ENCODE results near the gene BRD3. TPM values are rescaled to one million over a fixed set of nuclear protein-coding genes. Genes with fewer than 3 reads are reported as not detected.

BRD3 gene
- total RNA-seq, 1 experiment from 2014 or later, result 57.5 TPM

GRCh38 chr9:134056483-134057306, 11.1 kb downstream of the BRD3 start:
- no peaks in the 10 kb centered on the region for H3K27me3 ChIP-seq (replicated peaks; ENCODE audit: control insufficient read depth, insufficient read depth, low read length)
- ChIA-PET CTCF (no interaction called here), POLR2A (no interaction called here)
- BruUV-seq (replicated peaks), result no TSS peak
- H3K4me3 ChIP-seq (ENCODE audit: low read depth, low read length), result no peak overlapping the region
- H3K27me3 Mint-ChIP-seq (ENCODE audit: insufficient read depth, unreplicated experiment), result no peaks in the 10 kb centered on the region
- no peak overlapping the region for H3K4me3 Mint-ChIP-seq (ENCODE audit: unreplicated experiment)
- no peaks in the 10 kb centered on the region for H3K4me1 ChIP-seq
- no peaks in the 10 kb centered on the region for H3K9me3 ChIP-seq
- peaks cover 28% of the 10 kb centered on the region for H3K36me3 Mint-ChIP-seq (ENCODE audit: insufficient read depth, unreplicated experiment)
- no peak for TF ChIP-seq CTCF (IDR thresholded peaks at IDR 0.05; ENCODE audit: insufficient read depth in 1 of 2, low read depth in 1 of 2, low read length in 1 of 2, severe bottlenecking in 1 of 2, unreplicated experiment in 1 of 2)
- H3K4me1 Mint-ChIP-seq (ENCODE audit: low read depth, unreplicated experiment), result no peaks in the 10 kb centered on the region
- intact Hi-C loops (cut with micrococcal nuclease; ENCODE audit: unreplicated experiment), result no loop called here
- H3K9me3 Mint-ChIP-seq (ENCODE audit: unreplicated experiment), result no peaks in the 10 kb centered on the region
- no peak overlapping the region for H3K27ac Mint-ChIP-seq (ENCODE audit: unreplicated experiment)
- no peak for DNase-seq
- H3K36me3 ChIP-seq (ENCODE audit: control insufficient read depth, insufficient read depth, low read length), result peaks cover 1% of the 10 kb centered on the region; the same call in 1 of the 2 replicates

GRCh38 chr9:134055981-134056461, 11.8 kb downstream of the BRD3 start:
- Histone ChIP-seq H3K9me3 (no peaks in the 10 kb centered on the region), H3K4me3 (ENCODE audit: low read depth, low read length) (no peak overlapping the region), H3K27me3 (replicated peaks; ENCODE audit: control insufficient read depth, insufficient read depth, low read length) (no peaks in the 10 kb centered on the region), H3K4me1 (no peaks in the 10 kb centered on the region), H3K36me3 (ENCODE audit: control insufficient read depth, insufficient read depth, low read length) (peaks cover 3% of the 10 kb centered on the region)
- Mint-ChIP-seq H3K36me3 (ENCODE audit: insufficient read depth, unreplicated experiment) (peaks cover 35% of the 10 kb centered on the region), H3K27ac (ENCODE audit: unreplicated experiment) (no peak overlapping the region), H3K27me3 (ENCODE audit: insufficient read depth, unreplicated experiment) (no peaks in the 10 kb centered on the region), H3K4me1 (ENCODE audit: low read depth, unreplicated experiment) (no peaks in the 10 kb centered on the region), H3K9me3 (ENCODE audit: unreplicated experiment) (no peaks in the 10 kb centered on the region), H3K4me3 (ENCODE audit: unreplicated experiment) (no peak overlapping the region)
- ChIA-PET CTCF (no interaction called here), POLR2A (no interaction called here)
- BruUV-seq (replicated peaks), result no TSS peak
- intact Hi-C loops (cut with micrococcal nuclease; ENCODE audit: unreplicated experiment), result no loop called here
- TF ChIP-seq CTCF (IDR thresholded peaks at IDR 0.05; ENCODE audit: insufficient read depth in 1 of 2, low read depth in 1 of 2, low read length in 1 of 2, severe bottlenecking in 1 of 2, unreplicated experiment in 1 of 2), result no peak
- DNase-seq, result no peak

GRCh38 chr9:134054891-134055811, 12.7 kb downstream of the BRD3 start:
- DNase-seq, result no peak
- Histone ChIP-seq H3K9me3 (no peaks in the 10 kb centered on the region), H3K27me3 (replicated peaks; ENCODE audit: control insufficient read depth, insufficient read depth, low read length) (no peaks in the 10 kb centered on the region), H3K36me3 (ENCODE audit: control insufficient read depth, insufficient read depth, low read length) (peaks cover 3% of the 10 kb centered on the region), H3K4me1 (no peaks in the 10 kb centered on the region), H3K4me3 (ENCODE audit: low read depth, low read length) (no peak overlapping the region)
- CTCF ChIA-PET, result no interaction called here
- intact Hi-C loops (cut with micrococcal nuclease; ENCODE audit: unreplicated experiment), result no loop called here
- peaks cover 43% of the 10 kb centered on the region for H3K36me3 Mint-ChIP-seq (ENCODE audit: insufficient read depth, unreplicated experiment)
- no peaks in the 10 kb centered on the region for H3K4me1 Mint-ChIP-seq (ENCODE audit: low read depth, unreplicated experiment)
- no peak overlapping the region for H3K4me3 Mint-ChIP-seq (ENCODE audit: unreplicated experiment)
- H3K9me3 Mint-ChIP-seq (ENCODE audit: unreplicated experiment), result no peaks in the 10 kb centered on the region
- no peak for TF ChIP-seq CTCF (IDR thresholded peaks at IDR 0.05; ENCODE audit: insufficient read depth in 1 of 2, low read depth in 1 of 2, low read length in 1 of 2, severe bottlenecking in 1 of 2, unreplicated experiment in 1 of 2)
- H3K27ac Mint-ChIP-seq (ENCODE audit: unreplicated experiment), result no peak overlapping the region
- POLR2A ChIA-PET, result no interaction called here
- no peaks in the 10 kb centered on the region for H3K27me3 Mint-ChIP-seq (ENCODE audit: insufficient read depth, unreplicated experiment)
- no TSS peak for BruUV-seq (replicated peaks)
